GM18907 (cell line): ENCODE results near the gene MCCC1.
"Not testable (repeated sequence)": the region's sequence is repeated elsewhere in the genome, so short reads cannot be mapped to it uniquely, and the experiment has no call there.

Experiments used
- ATAC-seq: cut with Tn5 transposase; IDR thresholded peaks from one replicate; pipeline ENCODE4 v1.9.1; 2021; ENCODE audit warnings: mild to moderate bottlenecking, moderate library complexity; ENCODE audit not compliant: unreplicated experiment

Gene MCCC1

DNA sequence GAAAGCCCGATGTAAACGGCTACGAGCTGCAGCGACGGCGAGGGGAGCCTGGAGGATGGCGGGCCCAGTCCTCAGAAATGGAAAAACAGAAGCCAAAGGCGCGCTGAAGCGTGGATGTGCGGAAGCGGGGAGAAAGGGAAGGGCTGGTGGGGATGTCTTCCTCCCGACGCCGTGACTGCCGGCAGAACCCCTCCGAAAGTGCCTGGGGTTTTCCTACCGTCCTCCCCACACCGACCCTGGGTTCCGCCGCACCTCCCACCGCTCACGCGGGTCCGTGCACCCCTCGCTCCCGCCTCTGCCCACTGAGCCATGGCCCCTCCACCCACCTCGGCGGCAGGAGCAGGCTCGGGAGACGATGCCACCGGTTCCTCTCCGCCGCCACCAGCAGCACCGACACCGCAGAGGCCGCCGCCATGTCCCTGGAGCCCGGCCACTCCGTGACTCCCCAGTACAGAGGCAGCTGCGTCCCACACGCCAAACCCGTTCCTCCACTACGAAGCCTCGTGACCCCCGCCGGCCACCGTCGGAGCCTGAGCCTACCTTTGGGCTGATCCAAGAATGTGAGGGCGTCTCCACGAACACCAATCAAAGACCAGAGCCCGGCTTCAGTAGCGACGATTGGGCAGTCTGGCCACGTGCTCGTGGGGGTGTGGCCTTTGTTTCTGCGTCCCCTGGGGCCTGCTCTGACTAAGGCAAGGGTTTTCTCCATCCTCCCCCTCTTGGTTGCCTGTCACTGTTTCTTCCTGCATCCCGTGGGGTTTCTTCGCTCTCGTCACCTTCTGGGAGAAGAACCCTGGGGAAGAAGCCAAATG is at the start of gene MCCC1:
MCCC1 (minus strand) TSS at position 471 of the 812 bp plus-strand sequence; CDS start at position 415, 56 bp downstream.
- peak; percentile 99 for ATAC-seq

DNA sequence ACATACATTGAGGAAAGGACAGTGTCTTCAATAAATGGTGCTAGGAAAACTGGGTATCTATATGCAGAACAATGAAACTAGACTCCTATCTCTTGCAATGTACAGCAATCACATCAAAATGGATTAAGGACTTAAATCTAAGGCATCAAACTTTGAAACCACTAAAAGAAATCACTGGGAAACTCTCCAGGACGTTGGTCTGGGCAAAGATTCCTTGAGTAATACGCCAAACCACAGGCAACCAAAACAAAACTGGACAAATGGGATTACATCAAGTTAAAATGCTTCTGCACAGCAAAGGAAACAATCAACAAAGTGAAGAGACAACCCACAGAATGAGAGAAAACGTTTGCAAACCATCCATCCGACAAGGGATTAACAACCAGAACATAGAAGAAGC is 48.8 kb upstream of the MCCC1 start:
- no peak for ATAC-seq

DNA sequence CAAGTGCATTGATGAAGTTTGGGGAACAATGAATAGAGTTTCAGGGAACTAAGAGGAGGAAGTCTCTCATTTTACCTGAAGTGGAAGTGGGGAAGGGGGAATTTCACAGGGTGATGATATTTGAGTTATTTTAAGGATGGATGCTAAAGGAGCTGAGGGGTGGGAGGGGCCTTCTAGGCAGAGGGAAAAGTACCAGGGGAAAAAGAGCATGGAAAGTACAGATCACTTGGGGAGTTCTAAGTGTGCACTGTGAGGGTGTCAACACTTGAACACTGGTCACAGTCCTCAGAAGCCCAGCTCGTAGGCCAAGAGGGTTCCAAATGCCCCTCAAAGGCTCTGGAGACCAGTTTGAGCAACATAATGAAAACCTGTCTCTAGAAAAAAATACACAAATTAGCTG is 45.1 kb upstream of the MCCC1 start:
- ATAC-seq: no peak

DNA sequence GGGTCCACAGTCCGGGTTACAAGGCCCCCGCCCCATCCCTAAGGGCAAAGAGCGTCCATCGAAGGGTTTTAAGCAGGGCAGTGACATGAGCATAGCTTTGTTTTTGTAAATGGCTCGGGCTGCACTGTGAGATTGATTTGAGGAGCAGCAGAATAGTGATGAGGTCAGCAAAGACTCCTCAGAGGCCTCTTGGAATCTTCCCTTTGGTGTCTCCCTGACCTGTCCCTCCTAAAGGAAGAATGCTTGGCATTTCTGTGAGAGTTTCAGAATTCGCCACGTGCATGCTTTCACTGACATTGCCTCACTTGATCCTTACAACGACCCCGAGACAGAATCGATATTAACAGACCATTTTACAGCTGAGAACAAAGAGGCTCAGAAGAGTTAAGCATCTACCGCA is 42.9 kb upstream of the MCCC1 start:
- ATAC-seq: no peak

- ATAC-seq: no peak
Measured at GRCh38 chr3:183134844-183135243, 35.5 kb upstream of the MCCC1 start.

DNA sequence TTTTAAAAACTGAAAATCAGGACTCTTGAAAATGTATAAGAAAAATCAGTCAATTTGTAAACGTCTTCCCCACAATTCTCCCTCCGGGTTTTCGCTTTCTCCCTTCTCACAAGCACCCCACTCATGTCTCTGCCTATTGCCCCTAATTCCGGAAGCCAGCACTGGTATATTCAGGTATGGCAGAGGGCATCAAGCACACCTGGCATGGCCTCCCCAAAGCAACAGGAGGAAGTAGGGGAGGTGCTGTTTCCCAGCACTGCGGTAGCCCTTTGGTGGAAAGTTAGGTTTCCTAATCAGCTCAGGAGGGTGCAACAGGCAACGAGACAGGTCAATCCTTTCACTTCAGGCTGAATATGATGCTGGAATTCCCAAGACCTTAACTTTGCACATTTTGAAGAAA is 33.1 kb upstream of the MCCC1 start:
- ATAC-seq: no peak

DNA sequence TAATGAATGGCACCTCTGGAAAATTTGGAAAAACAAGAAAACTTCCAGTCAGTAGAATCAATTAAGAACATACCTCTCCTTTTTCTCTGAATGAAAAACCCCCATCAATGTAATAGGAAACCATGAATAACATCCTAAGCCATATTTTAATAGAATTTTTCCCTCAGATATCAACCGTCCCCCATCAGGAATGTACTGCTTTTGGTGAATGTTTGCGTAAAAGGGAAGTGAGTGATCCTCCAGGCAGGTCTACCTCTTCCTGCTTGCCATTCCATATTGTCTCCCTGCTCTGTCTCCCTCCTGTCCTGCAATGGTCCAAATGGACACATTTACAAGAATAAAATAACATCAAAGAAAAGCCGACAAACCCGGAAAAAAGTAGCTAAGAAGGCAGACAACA is 32.4 kb upstream of the MCCC1 start:
- no peak for ATAC-seq

DNA sequence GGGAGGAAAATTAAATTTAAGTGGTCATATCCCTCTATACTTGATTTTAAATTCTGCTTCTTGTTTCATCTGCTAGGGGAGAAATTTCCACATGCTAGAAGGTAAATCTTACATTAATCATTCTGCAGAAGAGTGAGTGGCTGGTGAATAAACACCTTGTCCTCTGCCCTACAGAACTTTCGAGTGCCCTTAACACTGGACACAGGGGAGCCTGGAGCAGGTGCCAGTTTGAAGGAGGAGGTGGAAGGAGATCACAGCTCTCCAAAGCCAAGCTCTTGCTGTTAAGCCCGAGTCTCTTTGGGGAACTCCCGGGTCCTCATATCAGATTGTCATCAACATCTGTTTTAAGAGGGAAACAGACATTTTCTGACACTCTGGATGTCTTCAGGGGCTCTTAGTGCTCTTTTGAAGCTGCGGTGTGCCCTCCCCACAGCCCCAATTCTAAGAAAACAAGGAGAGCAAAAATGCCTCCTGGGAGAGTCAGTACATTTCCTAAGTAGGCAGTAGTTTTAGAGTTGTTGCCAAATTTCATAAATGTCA is 32.0 kb upstream of the MCCC1 start:
- no peak for ATAC-seq

GRCh38 chr3:183129243-183129642 is 29.9 kb upstream of the MCCC1 start:
- no peak for ATAC-seq

DNA sequence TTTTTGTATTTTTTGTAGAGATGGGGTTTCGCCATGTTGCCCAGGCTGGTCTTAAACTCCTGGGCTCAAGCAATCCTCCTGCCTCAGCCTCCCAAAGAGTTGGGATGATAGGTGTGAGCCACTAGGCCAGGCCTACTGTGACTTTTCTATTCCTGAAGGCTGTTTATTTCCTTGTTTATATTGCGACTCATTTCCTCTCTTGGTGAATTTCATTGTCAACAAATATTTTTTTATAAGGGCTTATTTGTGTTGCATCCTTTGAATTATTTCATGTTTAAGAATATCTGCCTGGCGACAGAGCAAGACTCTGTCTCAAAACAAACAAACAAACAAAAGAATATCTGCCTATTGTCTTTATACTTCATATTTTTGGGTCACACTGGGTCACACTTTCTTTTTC is 29.4 kb upstream of the MCCC1 start:
- ATAC-seq: no peak

GRCh38 chr3:183123891-183124290 is 24.6 kb upstream of the MCCC1 start:
- no peak for ATAC-seq

DNA sequence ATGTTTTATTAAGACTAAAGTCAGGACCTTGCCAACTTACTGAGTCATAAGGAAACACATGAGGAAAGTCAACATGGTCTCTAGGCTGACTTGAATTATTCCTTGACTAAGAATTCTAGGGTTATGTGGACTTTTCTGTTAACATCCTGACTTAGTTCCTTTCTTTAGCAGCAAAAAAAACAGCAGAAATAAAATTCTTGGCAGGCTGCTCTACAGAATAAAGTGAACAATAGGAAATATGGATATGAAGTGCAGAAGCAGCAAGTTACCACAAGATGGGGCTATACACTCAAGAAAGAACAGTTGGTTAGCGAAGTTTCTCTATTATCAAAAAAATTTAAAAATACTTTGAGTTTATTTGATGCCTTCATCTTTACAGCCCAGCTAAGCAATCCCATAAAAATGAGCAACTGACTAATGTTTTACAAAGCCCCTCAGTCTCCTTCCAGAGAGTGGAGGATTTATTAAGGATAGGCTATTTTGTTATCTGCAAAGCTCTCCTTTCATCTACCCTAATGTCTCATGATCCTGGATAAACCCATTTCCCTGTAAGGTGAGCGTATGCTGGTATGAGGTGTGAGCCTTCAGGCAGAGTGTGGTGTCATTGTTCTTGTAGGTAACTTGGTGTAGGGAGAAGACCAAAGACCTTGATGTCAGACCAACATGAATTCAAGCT is 23.1 kb upstream of the MCCC1 start:
- ATAC-seq: no peak

DNA sequence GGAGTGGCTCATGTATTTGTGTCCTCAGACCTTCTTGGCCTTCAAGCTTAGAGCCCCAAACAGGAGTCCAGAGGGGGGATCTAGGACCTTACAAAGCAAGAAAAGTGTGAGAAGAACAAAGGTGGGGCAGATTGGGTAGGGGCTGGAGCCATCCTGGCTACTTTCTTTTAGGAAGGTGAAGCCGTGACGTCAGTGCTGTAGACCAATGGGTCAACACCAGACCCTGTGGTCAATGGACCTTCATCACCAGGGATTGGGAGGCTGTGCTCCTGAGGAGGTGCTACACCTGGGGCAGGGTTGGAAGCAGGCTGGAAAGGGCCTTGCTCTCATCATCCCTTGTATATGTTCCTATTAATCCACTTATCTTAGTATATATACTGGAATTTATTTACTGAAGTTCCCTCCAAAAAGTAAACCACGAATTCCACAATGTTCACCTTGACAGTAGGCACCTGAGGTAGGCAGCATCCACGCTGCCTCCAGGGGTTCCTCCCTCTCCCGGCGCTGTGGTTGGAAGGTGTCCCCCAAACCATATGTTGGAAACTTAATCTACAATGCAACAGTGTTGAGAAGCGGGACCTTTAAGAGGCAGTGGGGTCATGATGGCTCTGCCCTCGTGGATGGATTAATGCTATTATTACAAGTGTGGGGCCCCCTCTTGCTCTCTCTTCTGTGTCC is 21.4 kb upstream of the MCCC1 start:
- ATAC-seq: no peak

- no peak for ATAC-seq
Measured at GRCh38 chr3:183117056-183117455, 17.8 kb upstream of the MCCC1 start.

DNA sequence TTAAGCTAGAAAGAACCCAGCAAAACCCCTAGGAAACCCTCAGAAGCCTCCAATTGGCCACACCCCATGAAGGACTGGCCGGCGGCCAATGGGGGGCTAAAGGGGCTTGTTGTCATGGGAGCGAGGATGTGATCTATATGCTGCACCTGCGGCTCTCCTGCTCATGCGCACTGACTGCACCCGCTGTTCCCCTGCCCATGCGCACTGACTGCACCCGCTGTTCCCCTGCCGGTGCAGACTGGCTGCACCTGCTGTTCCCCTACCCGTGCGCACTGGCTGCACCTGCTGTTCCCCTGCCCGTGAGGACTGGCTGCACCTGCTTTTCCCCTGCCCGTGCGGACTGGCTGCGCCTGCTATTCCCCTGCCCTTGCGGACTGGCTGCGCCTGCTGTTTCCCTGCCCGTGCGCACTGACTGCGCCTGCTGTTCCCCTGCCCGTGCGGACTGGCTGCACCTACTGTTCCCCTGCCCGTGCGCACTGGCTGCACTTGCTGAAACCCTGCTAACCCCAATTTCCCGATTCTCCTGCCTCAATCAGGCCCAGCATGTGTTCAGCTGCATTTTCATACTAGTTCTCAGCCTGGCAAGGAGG is 16.8 kb upstream of the MCCC1 start:
- ATAC-seq: peak; percentile 86

GRCh38 chr3:183114384-183115178 is 15.3 kb upstream of the MCCC1 start:
- no peak for ATAC-seq

DNA sequence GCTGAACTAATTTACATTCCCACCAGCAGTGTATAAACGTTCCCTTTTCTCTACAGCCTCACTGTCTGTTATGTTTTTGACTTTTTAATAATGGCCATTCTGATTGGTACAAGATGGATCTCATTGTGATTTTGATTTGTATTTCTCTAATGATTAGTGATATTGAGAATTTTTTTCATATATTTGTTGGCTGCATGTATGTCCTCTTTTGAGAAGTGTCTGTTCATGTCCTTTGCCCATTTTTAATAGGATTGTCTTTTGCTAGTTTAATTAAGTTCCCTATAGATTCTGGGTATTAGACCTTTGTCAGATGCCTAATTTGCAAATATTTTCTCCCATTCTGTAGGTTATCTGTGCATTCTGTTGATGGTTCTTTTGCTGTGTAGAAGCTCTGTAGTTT is 10.6 kb upstream of the MCCC1 start:
- ATAC-seq: not testable (repeated sequence)

DNA sequence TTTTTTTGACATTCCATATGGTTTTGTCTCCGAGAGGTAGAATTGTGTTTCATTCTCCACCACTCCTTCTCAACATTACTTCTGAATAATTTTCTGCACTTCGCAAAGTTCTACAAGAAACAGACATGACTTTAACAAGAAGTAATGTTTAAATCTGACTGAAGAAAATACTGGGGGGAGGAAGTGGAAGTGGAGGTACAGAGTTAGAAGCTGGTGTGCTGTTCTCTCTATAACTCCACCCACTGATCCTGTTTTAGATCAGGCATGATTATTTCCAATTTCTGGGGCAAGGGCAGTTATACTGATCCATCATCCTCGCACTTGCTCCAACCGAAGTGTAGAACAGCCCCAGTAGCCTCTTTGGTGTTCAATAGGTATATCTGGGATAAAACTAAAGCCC is 9.2 kb upstream of the MCCC1 start:
- ATAC-seq: no peak

DNA sequence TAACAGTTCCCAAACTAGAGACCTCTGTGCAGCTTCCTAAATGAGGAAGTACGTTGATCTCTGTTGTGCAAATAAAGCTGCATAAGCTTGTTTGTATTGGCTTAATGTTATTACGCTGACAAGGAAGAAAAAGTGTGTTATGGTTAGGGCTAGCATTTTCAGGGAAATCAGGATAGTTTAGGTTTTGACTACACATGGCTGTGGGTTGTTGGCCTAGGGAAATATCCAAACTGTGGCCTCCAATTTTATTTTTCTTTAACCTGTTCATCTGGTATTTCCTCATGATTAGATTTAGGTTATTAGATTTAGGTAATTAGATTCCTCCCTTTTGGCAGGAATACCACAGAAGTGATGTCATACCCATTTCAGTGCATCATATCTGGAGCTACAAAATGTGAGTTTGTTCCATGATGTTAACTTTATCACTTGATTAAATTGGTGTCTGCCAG is 8.7 kb upstream of the MCCC1 start:
- ATAC-seq: no peak

DNA sequence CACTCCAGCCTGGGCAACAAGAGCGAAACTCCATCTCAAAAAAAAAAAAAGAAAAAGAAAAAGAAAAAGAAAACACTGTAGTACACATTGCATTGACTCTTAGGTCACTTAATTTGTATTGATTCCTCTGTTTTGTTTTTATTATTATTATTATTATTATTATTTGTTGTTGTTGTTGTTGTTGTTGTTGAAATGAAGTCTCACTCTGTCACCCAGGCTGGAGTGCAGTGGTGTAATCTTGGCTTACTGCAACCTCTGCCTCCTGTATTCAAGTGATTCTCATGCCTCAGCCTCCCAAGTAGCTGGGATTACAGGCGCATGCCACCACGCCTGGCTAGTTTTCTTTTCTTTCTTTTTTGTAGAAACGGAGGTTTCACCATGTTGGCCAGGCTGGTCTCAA is 8.1 kb upstream of the MCCC1 start:
- ATAC-seq: not testable (repeated sequence)
